CD4-positive, alpha-beta T cell treated with Interleukin-6 for 4 hours (primary cell): ENCODE measurements around the gene STON2.

Experiments
- DNase-seq: peaks from one replicate; pipeline ENCODE4 v3.0.0-alpha.2; 2020; ENCODE audit warnings: mixed read lengths

STON2 gene

GRCh38 chr14:81301371-81301770 lies 98.8 kb downstream of the STON2 start:
- DNase-seq, result no peak

DNA sequence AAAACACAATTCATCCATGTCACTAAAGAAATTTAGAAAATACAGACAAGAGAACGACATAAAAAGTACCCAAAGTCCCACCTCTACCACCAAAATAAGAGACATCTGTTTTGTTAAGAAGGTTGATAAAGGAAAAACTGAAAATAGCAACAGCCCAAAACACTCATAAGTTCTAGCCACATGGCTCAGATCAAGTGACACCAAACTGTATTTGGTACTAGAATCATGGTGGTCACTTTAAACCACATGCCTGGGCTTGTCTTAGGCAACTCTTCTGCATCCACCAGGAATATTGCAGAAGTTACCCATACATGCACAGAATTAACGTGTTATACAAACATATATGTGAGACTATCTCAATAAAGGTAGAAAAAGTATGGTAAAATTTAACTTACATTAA lies 101.2 kb downstream of the STON2 start:
- no peak for DNase-seq

DNA sequence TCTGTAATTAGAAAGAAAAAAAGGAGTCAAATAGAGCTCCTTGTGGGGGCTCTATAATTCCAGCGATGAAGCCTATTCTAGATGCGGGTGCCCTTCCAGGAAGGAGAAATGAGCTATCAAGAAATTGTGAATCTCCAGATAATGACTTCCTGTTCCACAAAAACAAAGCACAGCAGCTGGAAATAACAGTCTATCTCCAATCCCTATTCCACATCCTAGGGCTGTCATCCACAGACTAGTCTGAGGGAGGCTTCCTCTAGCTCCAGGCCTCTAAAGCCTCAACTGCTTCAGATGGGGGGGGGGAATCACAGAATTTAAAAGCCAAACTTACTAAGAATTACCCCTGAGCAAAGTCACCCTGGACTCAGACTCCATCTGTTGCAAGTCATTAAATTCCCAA lies 102.0 kb downstream of the STON2 start:
- no peak for DNase-seq

- no peak for DNase-seq
Measured at GRCh38 chr14:81295958-81296923, 103.9 kb downstream of the STON2 start.

DNA sequence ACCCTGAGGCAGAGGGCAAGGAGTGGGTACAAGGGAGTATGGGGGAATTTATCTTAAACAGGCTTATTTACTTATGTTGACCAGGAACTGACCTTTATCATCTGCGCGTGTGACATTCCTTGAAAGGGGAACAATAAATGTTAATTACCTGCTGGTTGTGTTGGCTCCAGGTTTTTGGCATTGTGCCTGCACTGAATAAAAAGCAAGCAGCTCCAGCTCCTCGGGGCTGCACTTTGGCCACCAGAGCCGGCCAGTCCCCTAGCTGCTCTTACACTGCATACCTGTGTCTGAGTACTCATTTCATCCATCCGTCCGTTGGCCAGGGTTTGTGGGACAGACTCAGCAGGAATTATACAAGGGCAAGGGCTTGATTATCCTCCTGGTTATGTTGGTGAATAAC lies 110.6 kb downstream of the STON2 start:
- DNase-seq, result no peak

DNA sequence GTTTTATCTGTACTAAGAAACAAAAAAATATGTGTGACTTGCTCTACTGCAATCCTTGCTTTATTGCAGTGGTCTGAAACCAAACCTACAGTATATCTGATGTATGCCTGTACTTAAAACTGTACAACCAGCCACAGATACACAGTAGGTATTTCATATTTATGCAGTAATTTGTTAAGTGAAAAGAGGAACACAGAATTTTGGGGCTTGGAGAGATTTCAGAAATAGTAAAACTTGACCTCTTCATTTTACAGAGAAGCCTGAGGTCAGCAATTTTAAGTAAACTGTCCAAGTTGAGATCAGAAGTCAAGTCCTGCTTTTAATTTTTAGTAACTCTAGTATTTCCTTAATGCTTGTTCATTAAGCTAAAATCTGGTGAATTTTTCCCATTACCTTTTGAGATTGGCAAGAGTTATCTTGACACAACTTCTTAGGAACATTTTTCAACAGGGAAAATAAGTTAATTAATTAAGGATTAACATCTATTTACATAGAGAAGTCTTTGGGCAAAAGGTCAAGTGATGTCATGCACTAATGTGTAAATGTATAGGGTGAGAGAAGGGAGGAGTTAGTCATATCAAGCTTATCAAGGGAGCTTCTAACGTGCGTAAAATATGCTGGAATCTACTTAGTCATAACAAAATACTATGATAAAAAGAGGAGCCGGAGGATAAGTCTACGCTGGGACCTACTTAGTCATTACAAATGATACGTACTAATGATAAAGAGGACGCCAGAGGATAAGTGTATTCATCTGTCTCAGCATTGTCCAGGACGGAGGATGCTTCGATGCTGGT lies 113.4 kb downstream of the STON2 start:
- DNase-seq, result no peak

DNA sequence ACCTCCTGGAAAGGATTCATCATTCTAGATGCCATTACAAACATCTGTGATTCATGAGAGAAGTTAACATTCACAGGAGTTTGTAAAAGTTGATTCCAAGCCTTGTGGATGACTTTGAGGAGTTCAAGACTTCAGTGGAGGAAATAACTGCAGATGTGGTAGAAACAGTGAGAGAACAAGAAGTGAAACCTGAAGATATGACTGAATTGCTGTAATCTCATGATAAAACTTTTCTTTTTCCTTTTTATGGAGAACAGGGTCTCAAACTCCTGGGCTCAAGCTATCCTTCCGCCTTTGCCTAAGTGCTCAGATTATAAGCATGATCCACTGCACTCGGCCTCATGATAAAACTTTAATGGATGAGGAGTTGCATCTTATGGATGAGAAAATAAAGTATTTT lies 114.9 kb downstream of the STON2 start:
- DNase-seq, result no peak

GRCh38 chr14:81281332-81281731 lies 118.8 kb downstream of the STON2 start:
- no peak for DNase-seq

DNA sequence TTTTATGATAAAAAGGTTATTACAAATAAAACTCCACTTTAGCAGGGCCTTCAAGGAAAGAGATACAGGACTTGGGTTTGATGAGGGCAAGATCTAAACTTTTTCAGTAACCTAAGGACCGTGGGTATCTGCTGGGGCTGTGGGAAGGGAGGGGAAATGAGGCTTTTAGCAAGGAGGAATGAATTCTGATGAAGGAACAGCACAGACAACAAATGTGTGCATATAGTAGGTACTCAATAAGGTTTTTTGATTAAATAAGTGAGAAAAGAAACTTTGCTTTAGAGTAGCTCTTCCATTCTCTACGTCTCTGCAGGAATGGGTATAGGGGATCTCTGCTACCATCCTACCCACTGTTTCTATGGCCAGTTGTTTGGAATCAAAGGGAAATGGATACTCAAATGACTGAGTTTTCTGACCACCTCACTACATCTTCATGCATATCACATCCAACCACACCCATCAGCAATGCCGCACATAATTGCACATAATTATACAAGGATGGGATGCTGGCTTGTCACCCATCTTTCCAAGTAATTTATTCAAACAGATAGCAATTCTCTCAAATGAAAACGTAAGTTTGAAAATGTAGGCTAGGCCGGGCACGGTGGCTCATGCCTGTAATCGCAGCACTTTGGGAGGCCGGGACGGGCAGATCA lies 119.9 kb downstream of the STON2 start:
- no peak for DNase-seq

GRCh38 chr14:81277096-81277495 lies 123.0 kb downstream of the STON2 start:
- no peak for DNase-seq

- DNase-seq, result no peak
Measured at GRCh38 chr14:81276073-81277069, 123.8 kb downstream of the STON2 start.

- DNase-seq, result no peak
Measured at GRCh38 chr14:81275305-81276072, 124.6 kb downstream of the STON2 start.

DNA sequence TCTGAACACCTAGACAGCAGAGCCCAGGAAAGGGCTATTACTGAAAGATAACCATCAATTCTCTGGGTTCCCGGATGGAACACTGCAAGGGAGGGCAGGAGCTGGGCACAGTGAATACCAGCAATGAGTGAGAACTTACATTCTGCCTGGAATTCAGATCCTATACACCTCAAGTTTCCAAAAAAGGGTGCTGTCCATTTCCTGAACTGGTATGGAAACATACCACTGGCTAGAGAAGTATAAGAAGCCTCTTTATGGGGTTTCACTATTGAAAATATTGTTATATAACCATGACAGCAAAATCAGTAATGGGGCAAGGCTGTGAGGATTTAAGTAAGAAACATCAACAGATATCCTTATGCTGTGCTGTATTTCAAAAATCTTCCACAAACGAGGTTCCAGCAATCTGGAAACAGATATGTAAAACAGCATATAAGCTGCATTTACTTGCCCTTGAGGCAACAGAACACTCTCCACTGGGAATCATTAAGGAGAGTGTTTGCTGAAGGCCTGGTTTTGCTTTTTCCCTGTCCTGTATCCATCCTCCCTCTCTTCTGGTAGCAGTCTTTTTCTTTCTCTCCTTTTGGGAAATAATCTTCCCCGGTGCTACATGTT lies 126.1 kb downstream of the STON2 start:
- DNase-seq, result no peak

DNA sequence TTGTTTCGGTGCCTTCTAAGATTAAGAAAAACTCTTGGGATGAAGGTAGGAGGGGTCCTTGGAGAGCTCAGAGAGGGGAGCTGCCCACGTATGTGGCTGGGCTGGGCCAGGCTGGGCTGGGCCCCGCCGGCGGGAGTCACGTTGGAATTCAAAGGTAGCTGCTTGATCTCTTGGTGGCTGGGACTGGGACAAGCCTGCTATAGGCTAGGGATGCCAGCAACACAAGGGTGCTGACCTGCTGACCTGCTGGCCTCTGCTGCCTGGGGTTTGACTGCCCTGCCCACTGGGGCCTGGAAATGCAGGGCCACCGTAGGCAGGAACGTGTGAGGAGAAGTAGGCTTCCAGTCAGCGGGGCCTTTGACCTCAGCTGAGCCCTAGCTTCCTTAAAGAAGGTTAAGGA lies 126.6 kb downstream of the STON2 start:
- no peak for DNase-seq

DNA sequence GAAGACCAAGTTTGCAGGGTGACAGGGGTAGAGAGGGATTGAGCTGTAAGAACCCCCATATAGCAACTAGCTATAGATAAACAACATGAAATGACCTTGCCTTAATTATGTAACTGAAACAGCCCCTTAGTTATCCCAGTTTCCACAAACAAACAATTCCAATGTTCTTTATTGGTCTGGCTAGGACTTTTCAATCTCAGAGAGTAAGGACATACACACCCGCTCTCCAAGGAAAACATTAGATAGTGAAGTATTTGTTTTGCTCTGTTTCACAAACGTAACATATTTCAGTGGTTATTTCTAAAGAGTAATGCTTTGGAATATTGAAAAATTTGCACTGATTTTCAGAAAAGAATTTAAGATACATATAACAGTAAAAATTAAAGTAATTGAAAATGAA lies 127.8 kb downstream of the STON2 start:
- DNase-seq, result no peak

GRCh38 chr14:81269979-81270375 lies 130.1 kb downstream of the STON2 start:
- DNase-seq, result no peak

- DNase-seq, result no peak
Measured at GRCh38 chr14:81269100-81269978, 130.8 kb downstream of the STON2 start.

- no peak for DNase-seq
Measured at GRCh38 chr14:81268016-81268416, 132.1 kb downstream of the STON2 start.

DNA sequence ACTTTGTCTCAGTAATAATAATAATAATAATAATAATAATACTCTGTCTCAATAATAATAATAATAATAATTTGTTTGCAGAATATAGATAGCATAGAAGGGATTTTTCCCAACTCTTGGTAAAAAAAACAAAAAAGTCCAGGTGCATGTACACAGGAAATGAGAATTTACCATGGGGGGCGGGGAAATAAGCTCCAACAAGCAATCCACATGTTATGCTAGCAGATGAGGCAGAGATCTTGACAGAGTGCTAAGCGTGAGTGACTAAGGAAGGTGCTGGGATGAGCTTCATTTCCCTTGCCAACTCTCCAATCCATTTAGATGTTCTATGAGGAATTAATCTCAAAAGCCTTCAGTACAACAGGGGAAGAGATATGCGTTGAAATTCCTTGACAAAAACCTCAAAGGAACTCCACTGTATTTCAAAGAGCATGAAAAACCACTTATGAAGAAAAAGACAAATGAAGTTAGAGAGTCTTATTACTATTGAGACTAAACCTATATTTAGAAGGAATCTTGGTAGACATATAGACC lies 134.4 kb downstream of the STON2 start:
- no peak for DNase-seq

DNA sequence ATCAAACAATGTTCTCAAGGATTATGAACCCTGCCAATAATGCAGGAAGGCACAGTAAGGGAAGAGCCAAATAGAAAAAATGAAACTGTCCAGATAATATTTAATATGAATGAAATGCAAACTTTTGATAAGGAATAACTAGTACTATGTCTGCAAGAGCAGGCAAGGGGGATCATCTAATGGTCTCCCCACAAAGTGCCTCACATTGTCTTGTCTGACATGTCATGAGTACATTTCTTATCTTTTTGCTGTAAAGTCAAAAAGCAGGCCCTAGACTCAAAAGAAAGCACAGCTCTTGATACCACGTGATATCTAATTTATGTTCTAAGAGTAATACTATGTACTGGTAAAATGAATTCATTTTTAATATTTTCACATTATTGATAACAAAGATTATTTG lies 135.5 kb downstream of the STON2 start:
- no peak for DNase-seq
